Raji (cell line): ENCODE data around the gene DBH.

ENCODE experiments used
- POLR2A ChIP-seq: IDR thresholded peaks from 2 replicates; pipeline ENCODE4 v1.6.1; 2011; ENCODE audit warnings: low read depth, low read length, control low read depth; ENCODE audit not compliant: insufficient read depth

DBH gene

DNA sequence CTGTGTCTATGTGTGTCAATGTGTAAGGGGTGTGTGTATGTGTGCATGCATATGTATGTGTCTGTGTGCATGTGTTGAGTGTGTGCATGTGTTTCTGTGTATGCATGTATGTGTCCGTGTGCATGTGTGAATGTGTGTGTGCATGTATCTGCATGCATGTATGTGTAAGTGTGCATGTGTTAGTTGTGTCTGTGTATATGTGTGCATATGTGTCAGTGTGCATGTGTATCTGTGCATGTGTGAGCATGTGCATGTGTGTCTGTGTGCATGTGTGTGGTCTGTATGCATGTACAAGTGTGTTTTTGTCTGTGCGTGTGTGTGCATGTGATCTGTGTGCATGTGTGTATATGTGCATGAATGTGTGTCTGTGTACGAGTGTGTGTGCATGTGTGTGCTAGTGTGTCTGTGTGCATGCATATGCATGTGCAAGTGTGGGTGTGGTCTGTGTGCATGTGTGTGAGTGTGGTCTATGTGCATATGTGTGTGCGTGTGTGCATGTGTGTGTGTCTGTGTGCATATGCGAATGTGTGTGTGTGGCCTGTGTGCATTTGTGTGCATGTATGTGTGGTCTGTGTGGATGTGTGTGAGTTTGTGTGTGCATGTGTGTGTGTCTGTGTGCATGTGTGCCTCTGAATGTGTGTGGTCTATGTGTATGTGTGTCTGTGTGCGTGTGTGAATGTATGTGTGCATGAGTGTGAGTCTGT is 36.5 kb upstream of the DBH start:
- TF ChIP-seq POLR2A: no peak

DNA sequence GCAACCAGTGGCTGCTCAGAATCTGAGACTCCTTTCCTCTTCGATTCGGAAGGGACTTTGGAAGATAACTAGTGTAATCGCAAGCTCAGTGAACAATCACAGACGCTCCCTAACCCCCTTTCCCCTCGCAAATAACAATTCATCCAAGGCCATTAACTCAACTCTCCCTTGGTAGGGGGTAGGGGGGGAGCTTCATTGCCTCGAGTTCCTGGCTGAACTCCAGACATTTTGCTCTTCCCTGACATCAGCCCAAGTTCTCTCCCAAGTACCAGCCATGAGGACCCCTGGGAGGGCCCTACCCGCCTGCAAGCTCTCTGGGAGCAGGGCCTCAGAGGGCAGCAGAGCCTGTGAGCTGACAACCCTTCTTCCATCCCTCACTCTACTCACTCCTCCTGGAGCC is 35.4 kb upstream of the DBH start:
- TF ChIP-seq POLR2A: no peak

DNA sequence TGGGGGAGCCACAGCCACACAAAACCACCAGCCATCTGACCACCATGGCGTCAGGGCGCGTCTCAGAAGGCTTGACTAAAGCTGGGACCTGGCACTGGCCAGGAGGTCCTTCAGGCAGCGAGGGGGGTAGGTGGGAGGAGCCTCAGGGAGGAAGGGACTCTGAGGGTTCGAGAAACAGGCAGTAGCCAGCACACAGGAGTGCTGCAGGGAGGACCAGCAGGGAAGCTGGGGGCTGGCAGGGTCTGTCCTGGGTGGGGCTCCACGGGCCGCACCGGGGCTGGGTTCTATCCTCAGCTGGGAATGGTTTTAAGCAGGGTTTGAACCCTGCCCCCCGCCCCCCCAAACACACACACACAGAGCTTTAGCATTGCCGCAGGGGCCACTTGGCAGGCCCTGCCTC is 34.4 kb upstream of the DBH start:
- TF ChIP-seq POLR2A: no peak

DNA sequence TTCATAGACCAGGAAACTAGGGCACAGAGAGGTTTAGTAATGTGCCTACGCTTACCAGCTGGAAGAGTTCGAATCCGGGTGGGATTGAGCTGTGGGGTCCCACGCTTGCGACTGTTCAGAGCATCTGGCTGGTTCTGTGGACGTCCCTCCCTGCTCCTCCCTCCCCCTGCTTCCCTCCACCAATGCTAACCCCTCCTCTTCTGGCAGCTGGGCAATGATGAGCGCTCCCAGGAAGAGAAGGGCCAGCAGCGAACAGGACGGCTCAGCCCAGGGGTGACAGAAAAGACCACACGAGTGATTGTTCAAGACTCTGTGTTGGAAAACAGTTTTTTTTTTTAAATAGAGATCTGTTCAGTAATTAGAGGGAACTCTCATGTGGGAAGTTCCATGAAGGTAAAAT is 33.9 kb upstream of the DBH start:
- no peak for TF ChIP-seq POLR2A

DNA sequence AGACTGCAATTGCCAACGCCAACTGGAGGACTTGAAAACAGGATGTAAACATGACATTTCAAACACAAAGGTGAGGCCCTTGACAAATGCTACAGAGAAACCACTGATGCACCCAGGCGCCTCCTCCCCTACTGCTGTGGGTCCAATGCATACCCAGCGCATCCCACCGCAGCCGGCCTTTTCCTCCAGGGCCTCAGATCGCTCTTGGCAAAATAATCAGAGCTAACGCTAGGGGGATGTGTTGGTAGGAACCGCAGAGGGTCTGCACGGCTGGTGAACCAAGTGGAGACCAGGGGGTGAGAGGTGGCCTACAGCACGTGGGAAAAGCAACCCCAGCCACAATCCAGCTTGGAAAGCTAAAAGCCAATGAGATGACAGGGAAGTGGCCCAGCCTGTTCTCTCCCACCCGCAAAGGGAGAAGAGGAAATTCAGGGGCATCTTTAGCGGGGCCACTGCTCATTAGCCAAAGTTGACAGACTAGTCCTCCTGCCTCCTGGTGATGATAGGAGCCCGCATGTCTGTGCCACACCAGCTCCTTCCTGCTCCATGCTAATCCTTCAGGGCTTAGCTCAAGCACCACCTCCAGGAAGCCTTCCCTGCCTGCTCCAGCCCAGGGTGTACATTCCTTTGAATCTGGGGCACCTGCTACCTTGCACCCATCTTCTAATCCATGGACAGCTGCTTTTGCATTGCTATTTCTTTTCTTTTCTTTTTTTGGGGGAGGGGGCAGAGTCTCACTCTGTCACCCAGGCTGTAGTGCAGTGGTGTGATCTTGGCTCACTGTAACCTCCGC is 32.8 kb upstream of the DBH start:
- no peak for TF ChIP-seq POLR2A

DNA sequence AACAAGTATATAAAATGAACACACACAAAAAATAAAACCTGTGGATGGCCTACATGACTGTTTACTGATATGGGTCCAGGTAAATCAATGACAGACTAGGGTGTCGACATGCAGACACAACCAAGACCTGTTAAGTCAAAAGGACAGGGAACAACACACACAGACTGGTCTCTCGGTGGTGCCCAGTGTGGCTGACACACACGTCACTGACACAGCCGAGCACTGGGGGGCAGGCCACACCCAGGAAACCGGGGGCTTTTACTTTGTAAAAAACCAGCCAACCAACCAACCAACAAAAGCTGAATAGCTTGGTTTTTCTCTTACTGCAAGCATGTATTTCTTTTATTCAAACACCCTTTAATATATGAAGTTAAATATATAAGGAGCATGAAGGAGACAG is 31.9 kb upstream of the DBH start:
- TF ChIP-seq POLR2A: no peak

DNA sequence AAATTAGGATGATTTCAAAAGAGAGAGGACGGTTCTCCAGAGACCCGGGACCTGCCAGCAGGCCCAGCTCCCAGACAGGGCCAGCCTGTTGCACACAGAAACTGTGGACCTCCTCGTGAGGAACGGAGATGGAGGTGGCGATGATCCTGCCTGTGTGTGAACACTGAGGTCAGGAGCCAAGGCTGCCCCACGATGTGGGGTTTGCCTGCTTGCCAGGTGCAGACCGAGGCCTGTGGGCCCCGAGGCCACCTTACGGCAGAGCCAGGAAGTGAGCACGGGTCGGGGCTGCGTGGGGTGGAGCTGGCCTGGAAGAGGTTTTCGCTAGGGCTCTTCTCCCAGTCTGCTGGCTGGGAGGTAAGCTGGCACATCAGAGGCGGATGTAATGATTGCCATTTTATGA is 31.3 kb upstream of the DBH start:
- TF ChIP-seq POLR2A: no peak

DNA sequence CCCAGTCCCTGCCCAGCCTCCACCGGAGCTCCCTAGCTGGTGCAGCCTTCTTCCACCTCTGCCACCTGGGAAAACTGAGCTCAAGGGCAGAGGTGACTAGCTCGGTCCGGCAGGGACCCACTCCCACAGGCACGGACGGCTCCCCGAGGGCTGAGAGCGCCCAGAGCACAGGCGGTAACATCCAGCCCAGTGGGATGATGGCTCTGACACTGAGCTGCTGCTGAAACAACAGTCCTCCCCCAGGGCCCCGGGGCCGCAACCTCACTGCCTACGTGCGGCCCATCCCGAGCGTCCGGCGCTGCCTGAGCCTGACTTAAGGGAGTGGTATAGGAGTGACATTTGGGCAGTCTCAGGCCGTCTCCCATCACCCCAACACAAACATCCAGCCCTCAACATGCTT is 30.7 kb upstream of the DBH start:
- no peak for TF ChIP-seq POLR2A

DNA sequence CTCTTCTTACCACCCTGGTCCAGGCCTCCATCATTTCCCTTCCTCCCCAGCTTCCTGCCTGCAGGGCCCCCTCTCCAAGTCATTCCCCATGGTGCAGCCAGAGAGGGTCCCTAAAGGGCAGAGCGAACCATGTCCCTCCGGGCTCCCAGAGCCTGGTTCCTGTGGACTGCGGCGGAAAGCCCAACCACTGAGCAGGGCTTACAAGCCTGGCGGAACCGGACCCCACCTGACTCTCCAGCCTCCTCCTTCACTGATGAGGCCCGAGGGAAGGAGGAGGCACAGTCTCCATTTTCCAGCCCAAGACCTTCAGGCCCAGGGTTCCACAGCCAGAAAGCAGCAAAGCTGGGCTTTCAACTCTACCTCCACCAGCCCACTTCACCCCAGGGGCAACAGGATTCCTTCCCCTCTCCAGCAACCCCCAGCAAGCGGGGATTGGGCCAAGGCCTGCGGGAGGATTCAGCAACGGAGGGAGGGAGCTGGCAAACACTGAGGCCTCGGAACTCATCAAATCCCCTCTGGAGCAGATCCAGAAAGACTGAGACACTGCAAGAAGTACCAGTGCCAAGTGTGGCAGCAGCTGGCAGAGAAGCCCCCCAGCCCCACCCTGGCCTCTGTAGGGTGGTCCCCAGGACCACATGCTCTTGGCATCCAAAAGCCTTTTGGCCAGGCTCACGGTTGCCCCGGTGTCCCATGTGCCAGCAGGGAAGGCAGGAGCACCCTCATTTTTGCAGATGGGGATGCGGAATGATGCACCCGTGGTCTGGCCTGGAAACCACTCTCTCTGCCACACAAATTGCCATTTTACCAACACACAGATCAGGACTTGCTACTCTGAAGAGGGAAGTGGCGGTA is 30.1 kb upstream of the DBH start:
- TF ChIP-seq POLR2A: no peak

DNA sequence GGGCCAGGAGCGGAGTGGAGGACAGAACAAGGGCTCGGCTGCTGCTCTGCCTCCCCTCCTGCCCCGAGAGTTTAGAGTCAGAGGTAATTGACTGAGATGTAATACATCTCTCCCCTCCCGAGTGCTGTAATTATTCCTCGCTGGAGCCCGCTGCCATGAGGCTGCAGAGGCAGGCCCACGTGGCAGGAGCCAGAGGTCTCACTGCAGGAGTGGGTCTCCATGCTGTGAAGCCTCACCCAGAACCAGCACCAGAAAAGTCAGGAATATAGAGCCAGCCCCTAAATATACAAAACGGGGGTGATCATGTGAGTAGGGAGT is 29.5 kb upstream of the DBH start:
- TF ChIP-seq POLR2A: no peak

DNA sequence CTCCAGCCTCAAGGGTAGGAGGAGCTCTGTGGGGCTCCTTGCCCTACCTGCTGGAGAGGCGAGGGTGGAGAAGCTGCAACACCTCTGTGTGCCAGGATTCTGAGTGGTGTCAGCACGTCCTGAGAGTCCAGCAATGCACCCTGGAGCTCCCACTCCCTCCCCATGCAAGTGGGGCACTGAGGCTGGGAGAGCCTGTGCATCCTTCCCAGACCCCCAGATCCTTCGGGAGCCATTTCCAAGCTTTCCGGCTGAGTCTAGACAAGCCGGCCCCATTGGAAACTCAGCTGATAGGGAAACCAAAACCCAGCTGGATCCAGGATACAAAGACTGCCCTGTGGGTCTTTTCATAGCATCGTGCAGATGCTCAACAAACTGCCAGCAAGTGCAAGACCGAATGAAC is 28.8 kb upstream of the DBH start:
- no peak for TF ChIP-seq POLR2A

DNA sequence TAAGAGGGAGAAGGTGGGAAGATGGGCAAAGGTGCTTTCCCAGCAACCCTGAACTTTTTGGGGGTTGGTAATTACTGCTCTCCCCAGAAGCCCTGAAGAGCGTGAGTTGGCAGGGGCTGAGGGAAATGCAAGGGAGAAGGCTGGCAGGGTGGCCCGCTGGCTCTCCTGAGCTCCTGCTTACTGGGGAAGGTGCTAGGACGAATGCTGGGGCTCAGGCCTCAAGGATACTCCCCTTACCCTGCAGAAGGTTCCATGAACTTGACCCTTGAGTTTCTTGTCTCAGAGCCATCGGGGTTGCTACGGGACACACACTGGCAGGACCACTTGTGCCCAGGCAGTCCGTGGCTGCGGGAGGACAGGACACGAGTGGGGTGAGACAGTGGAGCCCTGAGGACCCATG is 28.2 kb upstream of the DBH start:
- TF ChIP-seq POLR2A: no peak

DNA sequence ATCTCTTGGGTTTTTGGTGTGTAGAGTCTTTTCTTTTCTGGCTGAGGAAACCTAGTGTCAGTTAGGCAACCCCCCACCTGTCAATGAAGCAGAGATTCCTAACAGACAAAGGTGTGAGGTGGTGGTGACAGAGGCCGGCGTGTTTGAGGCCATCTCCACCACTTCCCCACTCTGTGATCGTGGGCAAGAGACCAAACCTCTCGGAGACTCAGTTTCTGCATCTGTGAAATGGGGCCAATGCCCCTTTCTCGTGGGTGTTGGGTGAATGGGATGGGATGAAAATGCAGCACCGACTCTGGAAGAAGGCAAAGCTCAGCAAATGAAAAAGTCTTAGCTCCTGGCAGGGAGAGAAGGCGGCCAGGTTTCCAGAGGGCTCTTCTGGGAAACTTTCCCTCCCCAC is 27.8 kb upstream of the DBH start:
- TF ChIP-seq POLR2A: no peak

DNA sequence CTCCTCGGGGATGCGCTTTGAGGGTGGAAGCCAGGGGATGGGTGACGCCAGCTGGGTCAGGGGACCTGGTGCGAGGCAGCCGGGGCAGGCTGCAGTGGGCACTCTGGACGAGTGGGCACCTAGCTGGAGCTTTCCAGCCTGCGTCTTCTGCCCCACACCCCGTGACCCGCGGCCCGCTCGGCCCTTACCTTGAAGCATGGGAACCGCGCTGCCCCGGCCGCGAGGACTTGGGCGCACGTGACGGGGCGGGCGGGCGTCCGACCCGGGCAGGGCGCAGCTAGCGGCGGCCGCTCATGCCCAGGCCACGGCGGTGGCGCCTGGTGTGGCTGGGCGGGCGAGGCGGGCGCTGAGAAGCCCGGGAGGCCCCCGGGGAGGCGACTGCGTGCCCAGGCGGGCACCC is 27.3 kb upstream of the DBH start:
- TF ChIP-seq POLR2A: no peak

DNA sequence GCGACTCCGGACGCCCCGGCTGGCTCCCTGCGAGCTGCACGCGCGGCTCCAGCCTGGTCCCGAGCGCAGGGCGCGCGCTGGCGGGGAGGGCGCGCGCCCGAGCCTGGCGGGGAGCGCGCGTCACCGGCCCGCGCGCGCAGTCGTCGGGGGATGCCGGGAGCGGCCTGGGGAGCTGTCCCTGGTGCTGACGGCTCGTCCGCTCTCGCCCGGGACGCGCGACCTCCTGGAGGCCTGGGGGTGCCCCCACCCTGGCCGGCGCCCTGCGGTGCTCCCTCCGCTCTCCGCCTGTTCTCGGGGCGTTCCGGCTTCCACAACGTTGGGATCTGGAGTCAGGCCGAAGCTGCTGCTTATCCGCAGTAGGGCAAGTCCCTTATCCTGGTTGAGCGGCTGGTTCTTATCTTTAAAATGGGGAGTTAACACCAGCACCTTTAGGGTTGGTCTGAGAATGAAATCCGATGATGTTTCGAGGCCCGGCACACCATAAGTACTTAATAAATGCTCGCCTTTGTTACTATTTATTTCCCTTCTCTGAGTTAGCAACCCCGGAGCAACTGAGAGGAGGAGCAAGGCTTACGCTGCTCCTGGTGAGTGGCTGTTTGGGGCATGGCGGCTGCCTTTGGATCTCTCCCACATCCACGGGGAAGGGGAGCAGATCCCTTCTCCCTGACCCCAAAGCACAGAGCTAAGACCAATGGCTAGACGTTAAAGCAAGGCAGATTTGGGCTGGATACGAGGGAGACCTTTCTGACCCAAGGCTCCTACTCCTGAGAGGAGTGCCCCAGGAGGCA is 26.7 kb upstream of the DBH start, which contains the start of gene FAM163B:
TSS of gene FAM163B (minus strand) at position 79 of the 788 bp plus-strand sequence. CDS start 29,166 bp downstream, outside the sequence.
- no peak for TF ChIP-seq POLR2A
